ENCODE measurements around the gene DENND10.

DNA sequence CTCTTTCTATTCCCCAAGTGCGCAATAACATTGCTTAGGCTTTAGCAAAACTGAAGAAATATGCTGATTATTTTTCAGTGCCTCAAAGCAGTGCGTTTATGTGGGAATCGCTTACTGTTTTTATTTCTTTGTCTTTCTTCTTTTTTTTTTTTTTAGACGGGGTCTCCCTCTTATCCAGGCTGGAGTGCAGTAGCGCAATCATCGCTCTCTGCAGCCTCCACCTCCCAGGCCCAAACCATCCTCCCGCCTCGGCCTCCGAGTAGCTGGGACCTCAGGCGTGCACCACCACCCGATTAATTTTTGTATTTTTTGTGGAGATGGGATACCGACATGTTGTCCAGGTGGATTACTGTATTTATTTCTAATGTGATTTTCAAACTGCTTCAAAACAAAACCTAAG is 1.2 kb downstream of the DENND10 start:
- TF ChIP-seq, protein P1, sequence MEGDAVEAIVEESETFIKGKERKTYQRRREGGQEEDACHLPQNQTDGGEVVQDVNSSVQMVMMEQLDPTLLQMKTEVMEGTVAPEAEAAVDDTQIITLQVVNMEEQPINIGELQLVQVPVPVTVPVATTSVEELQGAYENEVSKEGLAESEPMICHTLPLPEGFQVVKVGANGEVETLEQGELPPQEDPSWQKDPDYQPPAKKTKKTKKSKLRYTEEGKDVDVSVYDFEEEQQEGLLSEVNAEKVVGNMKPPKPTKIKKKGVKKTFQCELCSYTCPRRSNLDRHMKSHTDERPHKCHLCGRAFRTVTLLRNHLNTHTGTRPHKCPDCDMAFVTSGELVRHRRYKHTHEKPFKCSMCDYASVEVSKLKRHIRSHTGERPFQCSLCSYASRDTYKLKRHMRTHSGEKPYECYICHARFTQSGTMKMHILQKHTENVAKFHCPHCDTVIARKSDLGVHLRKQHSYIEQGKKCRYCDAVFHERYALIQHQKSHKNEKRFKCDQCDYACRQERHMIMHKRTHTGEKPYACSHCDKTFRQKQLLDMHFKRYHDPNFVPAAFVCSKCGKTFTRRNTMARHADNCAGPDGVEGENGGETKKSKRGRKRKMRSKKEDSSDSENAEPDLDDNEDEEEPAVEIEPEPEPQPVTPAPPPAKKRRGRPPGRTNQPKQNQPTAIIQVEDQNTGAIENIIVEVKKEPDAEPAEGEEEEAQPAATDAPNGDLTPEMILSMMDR (IDR thresholded peaks at IDR 0.05) = no peak
- TF ChIP-seq POLR2A (IDR thresholded peaks at IDR 0.05) = no peak
